Choroid plexus epithelial cell (primary cell): ENCODE measurements around the gene C4orf36.
A peak's percentile ranks its signal among the peaks of the same experiment; 100 is the strongest.

ENCODE experiments used
- DNase-seq: peaks from one replicate; pipeline ENCODE4 v3.0.0-alpha.2; 2010; ENCODE audit warnings: low read depth
- H3K4me3 ChIP-seq: 2 replicates; pipeline ENCODE4 v1.5.1; 2011; ENCODE audit warnings: low read depth, mild to moderate bottlenecking, control low read depth, low read length, moderate library complexity
- TF ChIP-seq, protein P1 (sequence below): conservative IDR thresholded peaks from 2 replicates; pipeline ENCODE4 v1.5.1; 2011; ENCODE audit warnings: low read depth, mild to moderate bottlenecking, control low read depth, inconsistent platforms, low read length, moderate library complexity

Gene C4orf36

DNA sequence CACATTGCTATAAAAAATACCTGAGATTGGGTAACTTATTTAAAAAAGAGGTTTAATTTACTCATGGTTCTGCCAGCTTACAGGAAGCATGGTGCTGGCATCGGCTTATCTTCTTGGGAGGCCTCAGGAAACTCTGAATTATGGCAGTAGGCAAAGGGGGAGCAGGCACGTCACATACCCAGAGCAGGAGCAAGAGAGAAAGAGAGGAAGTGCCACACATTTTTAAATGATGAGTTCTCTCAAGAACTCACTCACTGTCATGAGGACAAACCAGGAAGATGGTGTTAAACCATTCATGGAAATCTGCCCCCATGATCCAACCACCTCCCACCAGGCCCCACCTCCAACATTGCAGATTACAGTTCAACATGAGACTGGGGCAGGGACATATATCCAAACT lies 32.6 kb upstream of the C4orf36 start:
- peak; percentile 85 for DNase-seq
- H3K4me3 ChIP-seq, result no peak overlapping the region
- TF ChIP-seq, protein P1, sequence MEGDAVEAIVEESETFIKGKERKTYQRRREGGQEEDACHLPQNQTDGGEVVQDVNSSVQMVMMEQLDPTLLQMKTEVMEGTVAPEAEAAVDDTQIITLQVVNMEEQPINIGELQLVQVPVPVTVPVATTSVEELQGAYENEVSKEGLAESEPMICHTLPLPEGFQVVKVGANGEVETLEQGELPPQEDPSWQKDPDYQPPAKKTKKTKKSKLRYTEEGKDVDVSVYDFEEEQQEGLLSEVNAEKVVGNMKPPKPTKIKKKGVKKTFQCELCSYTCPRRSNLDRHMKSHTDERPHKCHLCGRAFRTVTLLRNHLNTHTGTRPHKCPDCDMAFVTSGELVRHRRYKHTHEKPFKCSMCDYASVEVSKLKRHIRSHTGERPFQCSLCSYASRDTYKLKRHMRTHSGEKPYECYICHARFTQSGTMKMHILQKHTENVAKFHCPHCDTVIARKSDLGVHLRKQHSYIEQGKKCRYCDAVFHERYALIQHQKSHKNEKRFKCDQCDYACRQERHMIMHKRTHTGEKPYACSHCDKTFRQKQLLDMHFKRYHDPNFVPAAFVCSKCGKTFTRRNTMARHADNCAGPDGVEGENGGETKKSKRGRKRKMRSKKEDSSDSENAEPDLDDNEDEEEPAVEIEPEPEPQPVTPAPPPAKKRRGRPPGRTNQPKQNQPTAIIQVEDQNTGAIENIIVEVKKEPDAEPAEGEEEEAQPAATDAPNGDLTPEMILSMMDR, result no peak

DNA sequence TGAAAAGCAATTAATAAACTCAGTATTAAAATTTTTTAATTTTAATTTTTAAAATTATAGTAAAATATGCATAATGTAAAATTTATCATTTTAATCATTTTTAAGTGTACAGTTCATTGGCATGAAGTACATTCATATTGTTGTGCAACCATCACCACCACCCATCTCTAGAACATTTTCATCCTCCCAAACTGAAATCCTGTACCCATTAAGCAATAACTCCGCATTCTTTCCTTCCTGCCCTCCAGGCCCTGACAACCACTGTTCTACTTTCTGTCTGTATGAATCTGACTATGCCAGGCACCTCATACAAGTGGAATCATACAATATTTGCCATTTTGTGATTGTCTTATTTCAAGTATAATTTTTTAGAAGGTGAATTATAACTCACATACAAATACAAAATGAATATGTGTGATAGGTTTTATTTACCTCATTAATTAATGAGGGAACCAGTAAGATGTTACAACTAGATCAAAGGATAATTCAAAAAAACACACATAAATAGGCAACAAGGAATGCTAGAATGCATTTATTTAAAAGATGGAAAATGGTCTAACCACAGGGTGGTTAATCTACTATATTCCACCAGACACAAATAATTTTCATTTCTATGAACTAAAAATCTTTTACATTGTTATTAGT lies 29.5 kb upstream of the C4orf36 start:
- peak; percentile 58 for DNase-seq
- TF ChIP-seq, protein P1, result no peak
- no peak overlapping the region for H3K4me3 ChIP-seq

DNA sequence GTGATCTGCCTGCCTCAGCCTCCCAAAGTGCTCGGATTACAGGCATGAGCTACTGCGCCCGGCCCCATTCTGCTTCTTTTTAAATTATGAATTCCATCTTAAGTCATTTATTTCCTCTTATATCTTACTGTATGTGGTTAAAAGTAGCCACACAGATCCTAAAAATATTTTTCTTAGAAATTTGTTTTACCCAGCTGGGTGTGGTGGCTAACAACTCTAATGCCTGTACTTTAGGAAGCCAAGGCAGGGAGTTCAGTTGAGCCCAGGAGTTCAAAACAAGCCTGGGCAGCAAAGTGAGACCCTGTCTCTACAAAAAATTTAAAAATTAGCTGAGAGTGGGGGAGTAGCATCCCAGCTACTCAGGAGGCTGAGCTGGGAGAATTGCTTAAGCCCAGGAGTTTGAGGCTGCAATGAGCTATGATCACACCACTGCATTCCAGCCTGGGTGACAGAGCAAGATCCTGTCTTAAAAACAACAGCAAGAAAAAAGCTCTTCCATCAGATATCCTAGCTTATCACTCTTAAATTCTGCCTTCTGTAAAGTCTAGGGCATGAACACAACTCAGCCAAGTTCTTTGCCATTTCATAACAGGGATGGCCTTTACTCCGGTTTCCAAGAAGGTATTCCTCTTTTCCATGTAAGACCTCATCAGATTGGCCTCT lies 27.5 kb upstream of the C4orf36 start:
- peak; percentile 54 for DNase-seq
- no peak overlapping the region for H3K4me3 ChIP-seq
- TF ChIP-seq, protein P1, result no peak

DNA sequence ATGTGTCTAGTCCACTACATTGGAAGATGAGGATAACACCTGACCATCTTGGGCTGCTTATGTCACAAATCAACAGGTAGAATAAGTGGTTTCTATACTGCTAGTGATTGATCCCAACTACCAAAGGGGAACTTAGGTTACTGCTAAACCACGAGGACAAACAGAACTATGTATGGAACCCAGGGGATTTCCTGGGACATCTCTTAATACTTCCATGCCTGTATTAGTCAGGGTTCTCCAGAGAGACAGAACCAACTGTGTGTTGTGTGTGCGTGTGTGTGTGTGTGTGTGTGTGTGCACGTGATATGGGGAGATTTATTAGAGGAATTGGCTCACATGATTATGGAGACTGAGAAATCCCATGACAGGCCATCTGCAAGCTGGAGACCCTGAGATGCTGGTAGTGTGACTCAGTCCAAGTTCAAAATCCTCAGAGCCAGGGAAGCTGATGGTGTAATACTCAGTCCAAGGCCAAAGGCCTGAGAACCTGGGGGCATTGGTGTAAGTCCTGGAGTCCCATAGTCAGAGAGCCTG lies 26.4 kb upstream of the C4orf36 start:
- H3K4me3 ChIP-seq, result no peak overlapping the region
- peak; percentile 85 for DNase-seq
- TF ChIP-seq, protein P1, result no peak

DNA sequence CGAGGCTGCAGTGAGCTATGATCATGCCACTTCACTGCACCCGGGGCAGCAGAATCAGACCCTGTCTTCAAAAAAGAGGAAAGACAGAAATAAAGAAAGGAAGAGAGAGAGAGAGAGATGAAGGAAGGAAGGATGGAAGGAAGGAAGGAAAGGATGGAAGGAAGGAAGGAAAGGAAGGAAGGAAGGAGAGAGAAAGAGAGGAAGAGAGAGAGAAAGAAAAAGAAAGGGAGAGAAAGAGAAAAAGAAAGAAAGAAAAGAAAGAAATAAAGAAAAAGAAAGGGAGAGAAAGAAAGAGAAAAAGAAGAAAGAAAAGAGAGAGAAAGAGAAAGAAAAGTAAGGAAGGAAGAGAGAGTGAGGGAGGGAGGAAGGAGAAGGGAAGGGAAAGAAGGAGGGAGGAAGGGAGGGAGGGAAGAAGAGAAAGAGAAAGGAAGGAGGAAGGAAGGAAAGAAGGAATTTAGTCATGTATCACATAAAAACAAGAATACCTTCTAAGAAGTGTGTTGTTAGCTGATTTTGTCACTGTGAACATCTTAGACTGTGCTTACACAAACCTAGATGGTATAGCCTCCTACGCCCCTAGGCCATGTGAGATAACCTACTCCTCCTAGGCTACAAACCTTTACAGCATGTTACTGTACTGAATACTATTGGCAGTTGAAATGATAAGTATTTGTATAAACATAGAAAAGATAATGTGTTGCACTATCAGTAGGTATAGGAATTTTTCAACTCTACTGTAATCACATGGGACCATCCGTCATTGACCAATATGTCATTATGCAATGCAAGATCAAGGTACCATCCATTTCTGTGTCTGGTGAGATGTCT lies 25.2 kb upstream of the C4orf36 start:
- TF ChIP-seq, protein P1, result no peak
- no peak overlapping the region for H3K4me3 ChIP-seq
- no peak for DNase-seq

DNA sequence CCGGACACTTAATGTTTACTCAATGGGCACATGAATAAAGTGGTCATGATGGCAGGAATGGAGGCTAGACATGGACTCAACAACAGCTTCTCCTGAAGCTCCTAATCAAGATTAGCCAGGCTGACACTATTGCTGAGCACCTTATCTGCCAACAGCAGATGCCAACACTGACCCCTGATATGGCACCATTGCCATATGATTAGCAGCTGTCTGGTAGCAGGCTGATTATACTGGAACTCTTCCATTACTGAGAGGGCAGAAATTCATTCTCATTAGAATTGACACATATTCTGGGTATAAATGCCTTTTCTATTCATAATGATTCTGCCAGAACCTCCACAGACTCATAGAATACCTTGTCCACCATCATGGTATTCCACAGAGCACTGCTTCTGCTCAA lies 24.2 kb upstream of the C4orf36 start:
- TF ChIP-seq, protein P1, result no peak
- no peak for DNase-seq
- no peak overlapping the region for H3K4me3 ChIP-seq
